ENCODE results near the gene DPP10. TPM values are rescaled to one million over a fixed set of nuclear protein-coding genes. Genes with fewer than 3 reads are reported as not detected.
"Not testable (repeated sequence)": the region's sequence is repeated elsewhere in the genome, so short reads cannot be mapped to it uniquely, and the experiment has no call there.

DPP10 gene
- total RNA-seq, 1 donor from 2014 or later = not detected

GRCh38 chr2:114714313-114714712, 271.9 kb downstream of the DPP10 start:
- Mint-ChIP-seq H3K4me3 (ENCODE audit: low read depth) (no peak overlapping the region), H3K36me3 (ENCODE audit: low read depth) (no peaks in the 10 kb centered on the region), H3K4me1 (ENCODE audit: low read depth) (no peaks in the 10 kb centered on the region), H3K27me3 (ENCODE audit: low read depth) (no peaks in the 10 kb centered on the region), H3K27ac (no peak overlapping the region), H3K9me3 (no peaks in the 10 kb centered on the region)
- DNase-seq (ENCODE audit: low spot score) = no peak
- intact Hi-C loops (cut with micrococcal nuclease) = no loop called here

- Mint-ChIP-seq H3K4me3 (ENCODE audit: low read depth) (no peak overlapping the region), H3K27me3 (ENCODE audit: low read depth) (no peaks in the 10 kb centered on the region), H3K9me3 (no peaks in the 10 kb centered on the region), H3K4me1 (ENCODE audit: low read depth) (no peaks in the 10 kb centered on the region), H3K27ac (no peak overlapping the region), H3K36me3 (ENCODE audit: low read depth) (no peaks in the 10 kb centered on the region)
- intact Hi-C loops (cut with micrococcal nuclease) = no loop called here
- DNase-seq (ENCODE audit: low spot score) = no peak
Observed at GRCh38 chr2:114717049-114717448, 274.6 kb downstream of the DPP10 start.

GRCh38 chr2:114724454-114724853, 282.0 kb downstream of the DPP10 start:
- H3K4me1 Mint-ChIP-seq (ENCODE audit: low read depth) = no peaks in the 10 kb centered on the region
- H3K27me3 Mint-ChIP-seq (ENCODE audit: low read depth) = no peaks in the 10 kb centered on the region
- H3K36me3 Mint-ChIP-seq (ENCODE audit: low read depth) = no peaks in the 10 kb centered on the region
- no peak overlapping the region for H3K4me3 Mint-ChIP-seq (ENCODE audit: low read depth)
- intact Hi-C loops (cut with micrococcal nuclease) = no loop called here
- no peak overlapping the region for H3K27ac Mint-ChIP-seq
- no peaks in the 10 kb centered on the region for H3K9me3 Mint-ChIP-seq
- DNase-seq (ENCODE audit: low spot score) = no peak

GRCh38 chr2:114727012-114727411, 284.6 kb downstream of the DPP10 start:
- Mint-ChIP-seq H3K9me3 (no peaks in the 10 kb centered on the region), H3K4me3 (ENCODE audit: low read depth) (no peak overlapping the region), H3K36me3 (ENCODE audit: low read depth) (no peaks in the 10 kb centered on the region), H3K27ac (no peak overlapping the region), H3K4me1 (ENCODE audit: low read depth) (no peaks in the 10 kb centered on the region), H3K27me3 (ENCODE audit: low read depth) (no peaks in the 10 kb centered on the region)
- intact Hi-C loops (cut with micrococcal nuclease) = no loop called here
- no peak for DNase-seq (ENCODE audit: low spot score)

- Mint-ChIP-seq H3K27ac (no peak overlapping the region), H3K27me3 (ENCODE audit: low read depth) (no peaks in the 10 kb centered on the region), H3K9me3 (no peaks in the 10 kb centered on the region), H3K36me3 (ENCODE audit: low read depth) (no peaks in the 10 kb centered on the region), H3K4me1 (ENCODE audit: low read depth) (no peaks in the 10 kb centered on the region), H3K4me3 (ENCODE audit: low read depth) (no peak overlapping the region)
- intact Hi-C loops (cut with micrococcal nuclease) = no loop called here
- DNase-seq (ENCODE audit: low spot score) = no peak
Observed at GRCh38 chr2:114728372-114728771, 285.9 kb downstream of the DPP10 start.

GRCh38 chr2:114729026-114729425, 286.6 kb downstream of the DPP10 start:
- intact Hi-C loops (cut with micrococcal nuclease) = no loop called here
- Mint-ChIP-seq H3K36me3 (ENCODE audit: low read depth) (no peaks in the 10 kb centered on the region), H3K27me3 (ENCODE audit: low read depth) (no peaks in the 10 kb centered on the region), H3K4me3 (ENCODE audit: low read depth) (no peak overlapping the region), H3K27ac (no peak overlapping the region), H3K4me1 (ENCODE audit: low read depth) (no peaks in the 10 kb centered on the region), H3K9me3 (no peaks in the 10 kb centered on the region)
- no peak for DNase-seq (ENCODE audit: low spot score)

- H3K36me3 Mint-ChIP-seq (ENCODE audit: low read depth) = no peaks in the 10 kb centered on the region
- H3K4me1 Mint-ChIP-seq (ENCODE audit: low read depth) = no peaks in the 10 kb centered on the region
- DNase-seq (ENCODE audit: low spot score) = no peak
- no peak overlapping the region for H3K4me3 Mint-ChIP-seq (ENCODE audit: low read depth)
- no peaks in the 10 kb centered on the region for H3K9me3 Mint-ChIP-seq
- intact Hi-C loops (cut with micrococcal nuclease) = no loop called here
- H3K27me3 Mint-ChIP-seq (ENCODE audit: low read depth) = no peaks in the 10 kb centered on the region
- H3K27ac Mint-ChIP-seq = no peak overlapping the region
Observed at GRCh38 chr2:114735126-114735525, 292.7 kb downstream of the DPP10 start.

GRCh38 chr2:114742245-114742644, 299.8 kb downstream of the DPP10 start:
- no peaks in the 10 kb centered on the region for H3K36me3 Mint-ChIP-seq (ENCODE audit: low read depth)
- no peaks in the 10 kb centered on the region for H3K27me3 Mint-ChIP-seq (ENCODE audit: low read depth)
- H3K27ac Mint-ChIP-seq = no peak overlapping the region
- H3K9me3 Mint-ChIP-seq = no peaks in the 10 kb centered on the region
- DNase-seq (ENCODE audit: low spot score) = no peak
- intact Hi-C loops (cut with micrococcal nuclease) = no loop called here
- no peak overlapping the region for H3K4me3 Mint-ChIP-seq (ENCODE audit: low read depth)
- no peaks in the 10 kb centered on the region for H3K4me1 Mint-ChIP-seq (ENCODE audit: low read depth)

GRCh38 chr2:114745700-114746099, 303.3 kb downstream of the DPP10 start:
- Mint-ChIP-seq H3K27ac (no peak overlapping the region), H3K4me3 (ENCODE audit: low read depth) (no peak overlapping the region), H3K4me1 (ENCODE audit: low read depth) (no peaks in the 10 kb centered on the region), H3K36me3 (ENCODE audit: low read depth) (no peaks in the 10 kb centered on the region), H3K27me3 (ENCODE audit: low read depth) (no peaks in the 10 kb centered on the region), H3K9me3 (no peaks in the 10 kb centered on the region)
- no peak for DNase-seq (ENCODE audit: low spot score)
- intact Hi-C loops (cut with micrococcal nuclease) = no loop called here

GRCh38 chr2:114748175-114748574, 305.7 kb downstream of the DPP10 start:
- H3K36me3 Mint-ChIP-seq (ENCODE audit: low read depth); H3K27ac Mint-ChIP-seq; intact Hi-C loops (cut with micrococcal nuclease): not testable (repeated sequence)

GRCh38 chr2:114752425-114752824, 310.0 kb downstream of the DPP10 start:
- Mint-ChIP-seq H3K27ac (no peak overlapping the region), H3K4me3 (ENCODE audit: low read depth) (no peak overlapping the region), H3K4me1 (ENCODE audit: low read depth) (no peaks in the 10 kb centered on the region), H3K9me3 (no peaks in the 10 kb centered on the region), H3K27me3 (ENCODE audit: low read depth) (no peaks in the 10 kb centered on the region), H3K36me3 (ENCODE audit: low read depth) (no peaks in the 10 kb centered on the region)
- intact Hi-C loops (cut with micrococcal nuclease) = no loop called here
- no peak for DNase-seq (ENCODE audit: low spot score)

More at GRCh38 chr2:114748175-114748574, 305.7 kb downstream of the DPP10 start:
- H3K4me1 Mint-ChIP-seq (ENCODE audit: low read depth); H3K27me3 Mint-ChIP-seq (ENCODE audit: low read depth); H3K4me3 Mint-ChIP-seq (ENCODE audit: low read depth); DNase-seq (ENCODE audit: low spot score); H3K9me3 Mint-ChIP-seq: not testable (repeated sequence)

- intact Hi-C loops (cut with micrococcal nuclease) = no loop called here
- H3K36me3 Mint-ChIP-seq (ENCODE audit: low read depth) = no peaks in the 10 kb centered on the region
- H3K27ac Mint-ChIP-seq = no peak overlapping the region
- DNase-seq (ENCODE audit: low spot score) = no peak
- H3K4me1 Mint-ChIP-seq (ENCODE audit: low read depth) = no peaks in the 10 kb centered on the region
- H3K4me3 Mint-ChIP-seq (ENCODE audit: low read depth) = no peak overlapping the region
- no peaks in the 10 kb centered on the region for H3K9me3 Mint-ChIP-seq
- no peaks in the 10 kb centered on the region for H3K27me3 Mint-ChIP-seq (ENCODE audit: low read depth)
Observed at GRCh38 chr2:114753145-114753544, 310.7 kb downstream of the DPP10 start.

GRCh38 chr2:114754907-114755563, 312.6 kb downstream of the DPP10 start:
- intact Hi-C loops (cut with micrococcal nuclease) = no loop called here

GRCh38 chr2:114762376-114762775, 319.9 kb downstream of the DPP10 start:
- DNase-seq (ENCODE audit: low spot score) = no peak
- H3K27ac Mint-ChIP-seq = no peak overlapping the region
- H3K4me3 Mint-ChIP-seq (ENCODE audit: low read depth) = no peak overlapping the region
- intact Hi-C loops (cut with micrococcal nuclease) = no loop called here
- no peaks in the 10 kb centered on the region for H3K36me3 Mint-ChIP-seq (ENCODE audit: low read depth)
- H3K4me1 Mint-ChIP-seq (ENCODE audit: low read depth) = no peaks in the 10 kb centered on the region
- peaks cover 7% of the 10 kb centered on the region for H3K9me3 Mint-ChIP-seq
- no peaks in the 10 kb centered on the region for H3K27me3 Mint-ChIP-seq (ENCODE audit: low read depth)

More at GRCh38 chr2:114754907-114755563, 312.6 kb downstream of the DPP10 start:
- Mint-ChIP-seq H3K4me1 (ENCODE audit: low read depth) (no peaks in the 10 kb centered on the region), H3K9me3 (no peaks in the 10 kb centered on the region), H3K27me3 (ENCODE audit: low read depth) (no peaks in the 10 kb centered on the region), H3K36me3 (ENCODE audit: low read depth) (no peaks in the 10 kb centered on the region), H3K27ac (no peak overlapping the region), H3K4me3 (ENCODE audit: low read depth) (no peak overlapping the region)
- DNase-seq (ENCODE audit: low spot score) = no peak

All from activated T-helper 2 cell treated with anti-CD3 and anti-CD28 coated beads, Interferon-gamma antibody, Interleukin-2, Interleukin-4, amounts not matched to agents 10 μg/mL and 5 μg/mL and 100 μg/mL, durations not matched to agents 14 hours and 24 hours and 36 hours (primary cell).